Uterus (tissue), 4 donors: Measurements from ENCODE around the gene ASIC3. TPM values are rescaled to one million over a fixed set of nuclear protein-coding genes. Genes with fewer than 3 reads are reported as not detected.
A peak's percentile ranks its signal among the peaks of the same experiment; 100 is the strongest.

ENCODE experiments used
- DNase-seq, 2 donors: peaks; one replicate each; pipeline ENCODE4 v3.0.0-alpha.2; 2019 to 2020
- H3K27ac ChIP-seq, 2 donors: fragments of 200-600 bp; sonication (generic); 1 replicate in 1 of 2; 2 replicates in 1 of 2; pipeline ENCODE4 v1.5.1; 2016 to 2018
- H3K27me3 ChIP-seq, 2 donors: fragments of 200-600 bp; sonication (generic); one replicate each; pipeline ENCODE4 v1.5.1; 2018 to 2019; ENCODE audit warnings: control low read depth in 1 of 2
- H3K36me3 ChIP-seq, 2 donors: fragments of 200-600 bp; sonication (generic); one replicate each; pipeline ENCODE4 v1.5.1; 2019; ENCODE audit warnings: control low read depth in 1 of 2
- H3K4me1 ChIP-seq, 2 donors: fragments of 200-600 bp; sonication (generic); one replicate each; pipeline ENCODE4 v1.5.1; 2018 to 2019; ENCODE audit warnings: control low read depth in 1 of 2
- H3K4me3 ChIP-seq, 2 donors: fragments of 200-600 bp; sonication (generic); 1 replicate in 1 of 2; 2 replicates in 1 of 2; pipeline ENCODE4 v1.5.1; 2018 to 2019; ENCODE audit warnings: mild to moderate bottlenecking in 1 of 2
- H3K9me3 ChIP-seq, 2 donors: fragments of 200-600 bp; sonication (generic); one replicate each; pipeline ENCODE4 v1.5.1; 2019; ENCODE audit warnings: control low read depth in 1 of 2
- CTCF ChIP-seq, 4 experiments: fragments of 200-600 bp in 2 of 4; fragments of 450-650 bp in 2 of 4; sonication (generic) in 2 of 4; IDR thresholded peaks; one replicate each; pipeline ENCODE4 v1.5.1; 2016 to 2019; ENCODE audit warnings: antibody characterized with exemption in 4 of 4, mild to moderate bottlenecking in 2 of 4, moderate library complexity in 1 of 4
- POLR2A ChIP-seq, 2 donors: fragments of 450-650 bp; IDR thresholded peaks; one replicate each; pipeline ENCODE4 v1.6.1; 2016; ENCODE audit warnings: antibody characterized with exemption in 2 of 2, mild to moderate bottlenecking in 1 of 2, moderate library complexity in 1 of 2
- intact Hi-C: fragments of 100-400 bp; cut with DNase I; formaldehyde crosslinking; loops from one replicate; pipeline ENCODE4 v1.15.1; 2023; ENCODE audit warnings: low total_unique reads
- total RNA-seq, 4 donors: library from RNA; depleted of rRNA in 3 of 4; stranded (reverse); fragments of >200 nt in 3 of 4; gene quantifications; one replicate each; pipeline versions ENCODE4 v1.1.0 to v1.2.4, GENCODE V29; 2014 to 2023
- donor health status: DM: yes; HTN: yes; CAD: no.

Gene ASIC3
- total RNA-seq, 4 donors from 2014 or later: 1.0 to 16.8 (median 1.3) TPM; not detected in 1

DNA sequence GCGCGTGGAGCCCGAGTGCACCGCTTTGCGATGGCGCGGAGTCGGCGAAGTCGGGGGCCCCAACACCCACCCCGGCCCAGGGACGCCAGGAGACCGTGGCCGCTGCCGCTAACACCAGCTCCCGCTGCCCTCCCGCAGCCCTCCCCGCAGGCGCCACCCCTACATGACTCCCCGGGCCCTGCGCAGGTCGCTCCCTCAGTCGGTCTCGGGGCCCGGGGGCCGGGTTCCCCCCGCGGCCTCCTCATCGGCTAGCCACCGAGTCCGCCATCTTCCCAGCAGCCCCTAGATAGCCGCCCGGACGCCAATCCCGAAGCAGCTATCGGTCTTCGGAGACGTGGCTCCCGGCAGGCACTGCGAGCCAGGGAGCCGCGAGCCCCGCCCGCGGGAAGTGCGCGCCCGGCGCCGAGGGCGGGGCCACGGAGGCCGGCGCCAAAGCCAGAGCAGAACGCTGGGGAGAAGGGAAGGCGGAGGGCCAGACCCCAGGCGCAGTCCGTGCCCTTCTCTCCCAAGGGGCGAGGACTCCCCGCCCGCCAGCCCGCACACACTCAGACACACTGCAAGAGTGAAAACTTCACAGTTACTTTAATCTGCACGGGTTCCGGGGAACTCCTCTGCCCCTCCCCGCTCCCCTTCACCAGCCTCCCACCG is 32.3 kb downstream of the ASIC3 start, which contains the start of gene FASTK:
Gene FASTK (minus strand): TSS at position 288 of the 648 bp plus-strand sequence. CDS start 43 bp downstream, at position 245.
- peaks cover 0 to 27% of the 10 kb centered on the region in 2 donors for H3K4me1 ChIP-seq
- H3K27me3 ChIP-seq: no peaks in the 10 kb centered on the region
- TF ChIP-seq POLR2A (IDR thresholded peaks at IDR 0.05) (peak; percentile 64 to 80), CTCF (IDR thresholded peaks at IDR 0.05) (peak in 2 of 4 experiments; percentile 2)
- peak; percentile 89 for DNase-seq
- intact Hi-C loops: no loop called here
- peak within 1 kb of the TSS; percentile 90 to 93 for H3K27ac ChIP-seq
- peak within 1 kb of the TSS; percentile 48 to 63 for H3K4me3 ChIP-seq
- H3K36me3 ChIP-seq: no peaks in the 10 kb centered on the region
- H3K9me3 ChIP-seq: no peaks in the 10 kb centered on the region

DNA sequence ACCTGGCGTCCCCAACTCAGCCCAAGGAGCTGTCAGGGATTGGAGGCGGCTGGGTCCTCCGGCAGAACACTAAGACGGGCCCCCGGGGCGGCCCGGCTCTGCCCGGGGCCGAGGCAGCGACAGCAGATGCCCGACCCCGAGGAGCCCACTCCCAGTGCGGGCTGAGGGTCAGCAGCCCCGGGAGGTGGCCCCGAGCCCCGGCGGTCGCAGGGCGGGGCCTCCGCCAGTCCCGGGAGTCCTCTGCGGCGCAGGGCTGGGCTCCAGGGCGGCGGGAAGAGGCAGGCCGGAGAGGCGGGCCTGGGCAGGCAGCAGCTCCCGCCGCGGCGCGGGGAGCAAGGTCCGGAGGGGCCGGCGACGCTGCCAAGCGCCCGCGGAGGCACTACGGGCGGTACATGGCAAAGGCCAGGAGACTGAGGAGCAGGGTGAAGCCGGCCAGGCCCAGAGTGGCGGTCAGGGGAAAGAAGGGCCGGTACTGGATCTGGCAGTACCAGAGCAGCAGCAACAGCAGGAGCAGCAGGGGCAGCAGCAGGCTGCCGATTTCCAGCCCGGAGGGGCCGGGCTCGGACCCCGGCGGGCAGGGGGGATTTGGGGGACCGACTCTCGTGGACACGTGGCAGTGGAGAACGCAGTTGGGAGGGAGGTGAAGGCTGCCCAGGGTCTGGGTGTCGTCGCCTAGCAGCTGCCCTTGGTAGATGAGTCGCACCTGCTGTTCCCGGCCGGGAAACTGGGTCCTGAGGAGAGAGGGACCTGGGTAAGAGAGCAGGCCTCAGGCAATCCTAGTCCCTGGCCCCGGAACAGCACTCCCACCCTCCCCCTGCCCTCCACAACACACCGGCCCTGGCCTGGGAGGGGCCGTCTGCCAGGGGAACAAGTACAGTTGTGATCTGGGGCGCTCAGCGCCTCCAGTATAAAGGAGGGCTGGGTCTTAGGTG is 33.1 kb downstream of the ASIC3 start:
- no peaks in the 10 kb centered on the region for H3K27me3 ChIP-seq
- no peaks in the 10 kb centered on the region for H3K36me3 ChIP-seq
- intact Hi-C loops: no loop called here
- no peaks in the 10 kb centered on the region for H3K9me3 ChIP-seq
- no peak for TF ChIP-seq CTCF (IDR thresholded peaks at IDR 0.05)
- TF ChIP-seq POLR2A (IDR thresholded peaks at IDR 0.05): peak in 1 of 2 donors; percentile 7
- peak overlapping the region; percentile 48 to 63 for H3K4me3 ChIP-seq
- peak; percentile 39 to 43 for DNase-seq
- peak overlapping the region; percentile 90 to 93 for H3K27ac ChIP-seq
- peaks cover 0 to 27% of the 10 kb centered on the region in 2 donors for H3K4me1 ChIP-seq

DNA sequence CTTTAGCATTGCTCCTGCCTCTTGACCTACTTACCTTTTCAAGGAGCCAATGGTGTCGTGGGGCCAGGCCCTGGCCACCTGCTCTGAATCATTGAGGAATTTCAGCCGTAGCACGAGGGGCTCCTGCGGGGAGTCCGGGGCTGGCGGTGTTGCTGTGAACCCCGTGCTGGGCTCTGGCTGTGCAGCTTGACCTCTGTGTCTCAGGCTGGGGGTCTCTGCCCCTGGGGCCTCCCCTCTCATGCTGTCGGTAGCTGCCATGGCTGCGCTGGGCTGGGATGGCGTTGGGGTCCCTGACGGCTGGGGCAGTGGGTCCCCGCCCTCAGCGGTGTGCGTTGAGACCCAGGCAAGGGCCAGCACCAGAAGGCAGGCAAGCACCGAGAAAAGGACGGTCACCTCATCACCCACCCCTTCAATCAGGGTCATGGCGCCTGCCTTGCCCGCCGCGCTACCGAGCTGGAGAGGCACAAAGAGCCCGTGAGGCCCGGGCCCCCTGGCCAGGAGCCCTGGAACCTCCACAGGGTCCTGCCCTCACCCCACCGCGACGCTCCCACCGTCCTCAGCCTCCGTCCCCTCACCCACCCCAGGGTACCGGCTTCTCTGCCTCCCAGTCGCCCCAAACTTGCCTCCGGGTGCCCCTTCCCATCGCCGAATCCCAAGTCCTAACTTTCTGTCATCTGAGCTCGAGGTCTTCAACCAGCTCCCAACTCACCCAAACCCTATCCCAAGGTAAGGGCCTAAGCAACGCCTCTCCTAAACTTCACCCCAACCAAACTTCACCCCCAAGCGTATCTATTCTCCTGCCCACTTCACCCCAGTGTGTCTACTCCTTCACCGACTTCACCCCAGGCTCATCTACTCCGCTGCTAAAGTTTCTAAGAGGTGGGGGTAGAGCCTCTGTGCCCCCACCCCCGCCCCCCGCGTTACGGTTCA is 34.1 kb downstream of the ASIC3 start:
- no peaks in the 10 kb centered on the region for H3K27me3 ChIP-seq
- H3K36me3 ChIP-seq: no peaks in the 10 kb centered on the region
- intact Hi-C loops: no loop called here
- peaks cover 0 to 27% of the 10 kb centered on the region in 2 donors for H3K4me1 ChIP-seq
- peak overlapping the region; percentile 73 to 80 for H3K4me3 ChIP-seq
- H3K27ac ChIP-seq: peak overlapping the region; percentile 90 to 93
- H3K9me3 ChIP-seq: no peaks in the 10 kb centered on the region
- TF ChIP-seq POLR2A (IDR thresholded peaks at IDR 0.05) (no peak), CTCF (IDR thresholded peaks at IDR 0.05) (no peak)
- peak; percentile 27 to 32 for DNase-seq

DNA sequence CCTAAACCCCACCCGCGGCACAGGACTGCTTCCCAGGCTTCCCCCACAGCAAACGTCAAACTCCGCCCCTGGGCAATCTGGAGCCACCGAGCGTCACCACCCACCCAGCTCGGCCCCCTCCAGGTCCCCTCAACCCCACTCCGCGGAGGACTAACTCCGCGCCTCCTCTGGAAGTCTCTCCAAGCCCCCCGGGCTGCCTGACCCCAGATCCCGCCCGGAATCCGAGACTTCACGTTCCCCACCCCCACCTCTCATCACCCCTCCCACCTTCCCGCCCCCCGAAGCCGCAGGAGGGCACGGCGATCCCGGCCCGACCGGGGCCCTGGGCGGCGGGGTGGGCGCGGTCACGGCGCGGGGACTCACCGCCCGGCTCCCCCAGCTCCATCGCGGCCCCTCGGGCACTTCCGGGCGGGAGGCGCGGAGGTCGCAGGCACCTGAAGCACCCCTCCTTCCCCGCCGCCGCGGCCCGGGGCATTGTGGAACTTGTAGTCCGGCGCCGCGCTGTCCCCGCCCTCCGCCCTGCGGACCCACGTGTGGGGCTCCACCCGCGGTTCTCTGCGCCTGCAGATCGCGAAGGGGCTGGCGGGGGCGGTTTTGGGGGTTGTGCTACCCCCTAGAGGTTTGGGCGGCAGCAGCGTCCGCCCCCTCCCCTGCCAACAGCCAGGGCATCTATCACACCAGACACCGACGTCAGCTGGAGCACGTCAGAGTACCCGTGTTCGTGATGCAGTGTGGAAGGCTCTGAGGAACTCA is 34.9 kb downstream of the ASIC3 start, which contains the start of gene TMUB1:
Gene TMUB1 (minus strand): TSS at position 423 of the 753 bp plus-strand sequence. CDS start 930 bp downstream, outside the sequence.
- TF ChIP-seq POLR2A (IDR thresholded peaks at IDR 0.05) (peak; percentile 27 to 58), CTCF (IDR thresholded peaks at IDR 0.05) (no peak)
- Histone ChIP-seq H3K4me3 (peak within 1 kb of the TSS; percentile 73 to 80), H3K36me3 (no peaks in the 10 kb centered on the region), H3K27ac (peak within 1 kb of the TSS; percentile 90 to 93), H3K4me1 (peaks cover 0 to 27% of the 10 kb centered on the region in 2 donors), H3K9me3 (no peaks in the 10 kb centered on the region), H3K27me3 (no peaks in the 10 kb centered on the region)
- DNase-seq: peak; percentile 77 to 78
- intact Hi-C loops: no loop called here
